Calu3 (cell line): ENCODE data around the gene RGS1. TPM values are rescaled to one million over a fixed set of nuclear protein-coding genes. Genes with fewer than 3 reads are reported as not detected.

Experiments used
- BruUV-seq: library from RNA; stranded (reverse); fragments of 400-500 nt; replicated peaks from 2 replicates; lab custom pipeline; 2021; lab: Mats Ljungman, UMichigan
- CTCF ChIA-PET: fragments of 300-600 bp; sonication (Branson Sonifier 250); formaldehyde crosslinking; loops from one replicate; lab custom pipeline; 2022; ENCODE audit warnings: antibody characterized with exemption; lab: Charles Lee
- DNase-seq: peaks from one replicate; pipeline ENCODE4 v3.0.0; 2022
- H3K27ac Mint-ChIP-seq: one replicate; pipeline ENCODE4 v1.8.0; 2022; ENCODE audit warnings: mixed read lengths; ENCODE audit not compliant: unreplicated experiment
- H3K27me3 Mint-ChIP-seq: one replicate; pipeline ENCODE4 v1.8.0; 2022; ENCODE audit warnings: mixed read lengths; ENCODE audit not compliant: unreplicated experiment
- H3K36me3 Mint-ChIP-seq: one replicate; pipeline ENCODE4 v1.8.0; 2022; ENCODE audit warnings: mild to moderate bottlenecking, moderate library complexity, mixed read lengths; ENCODE audit not compliant: insufficient read depth, unreplicated experiment
- H3K4me1 Mint-ChIP-seq: one replicate; pipeline ENCODE4 v1.8.0; 2022; ENCODE audit warnings: mild to moderate bottlenecking, low read depth, mixed read lengths; ENCODE audit not compliant: unreplicated experiment
- H3K4me3 Mint-ChIP-seq: one replicate; pipeline ENCODE4 v1.8.0; 2022; ENCODE audit warnings: mild to moderate bottlenecking, low read depth, moderate library complexity, mixed read lengths; ENCODE audit not compliant: unreplicated experiment
- H3K9me3 Mint-ChIP-seq: one replicate; pipeline ENCODE4 v1.8.0; 2022; ENCODE audit warnings: low read depth, mixed read lengths; ENCODE audit not compliant: unreplicated experiment
- intact Hi-C: fragments of 100-400 bp; cut with micrococcal nuclease; formaldehyde crosslinking; loops from one replicate; pipeline ENCODE4 v1.10.0; 2022; ENCODE audit not compliant: unreplicated experiment
- total RNA-seq: library from RNA; stranded (reverse); gene quantifications from 2 replicates; pipeline ENCODE4 v1.2.3, GENCODE V29; 2022
- TF ChIP-seq, protein P1 (sequence below): fragments of 200-600 bp; IDR thresholded peaks from one replicate; pipeline ENCODE4 v1.8.0; 2022; ENCODE audit warnings: antibody characterized with exemption; ENCODE audit not compliant: unreplicated experiment

Gene RGS1
- total RNA-seq, 1 experiment from 2014 or later = not detected

DNA sequence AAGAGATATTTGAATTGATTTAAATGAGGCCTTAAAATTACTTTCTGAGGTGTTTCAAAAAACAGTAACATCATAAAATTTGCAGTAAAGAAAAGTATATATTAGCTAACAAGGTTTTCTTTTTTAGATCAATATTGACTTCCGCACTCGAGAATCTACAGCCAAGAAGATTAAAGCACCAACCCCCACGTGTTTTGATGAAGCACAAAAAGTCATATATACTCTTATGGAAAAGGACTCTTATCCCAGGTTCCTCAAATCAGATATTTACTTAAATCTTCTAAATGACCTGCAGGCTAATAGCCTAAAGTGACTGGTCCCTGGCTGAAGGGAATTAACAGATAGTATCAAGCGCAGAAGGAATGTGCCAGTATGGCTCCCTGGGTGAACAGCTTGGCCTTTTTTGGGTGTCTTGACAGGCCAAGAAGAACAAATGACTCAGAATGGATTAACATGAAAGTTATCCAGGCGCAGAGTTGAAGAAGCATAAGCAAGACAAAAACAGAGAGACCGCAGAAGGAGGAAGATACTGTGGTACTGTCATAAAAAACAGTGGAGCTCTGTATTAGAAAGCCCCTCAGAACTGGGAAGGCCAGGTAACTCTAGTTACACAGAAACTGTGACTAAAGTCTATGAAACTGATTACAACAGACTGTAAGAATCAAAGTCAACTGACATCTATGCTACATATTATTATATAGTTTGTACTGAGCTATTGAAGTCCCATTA, 3.6 kb downstream of the RGS1 start:
- no peaks in the 10 kb centered on the region for H3K9me3 Mint-ChIP-seq
- no peak for DNase-seq
- intact Hi-C loops = no loop called here
- no peak overlapping the region for H3K27ac Mint-ChIP-seq
- no peaks in the 10 kb centered on the region for H3K36me3 Mint-ChIP-seq
- no peaks in the 10 kb centered on the region for H3K4me1 Mint-ChIP-seq
- CTCF ChIA-PET = interaction anchor here (0.6 kb wide), 1 partner anchor 77 kb away, joined by 4 read pairs; no protein-coding TSS in a partner anchor
- no peaks in the 10 kb centered on the region for H3K27me3 Mint-ChIP-seq
- TF ChIP-seq, protein P1, sequence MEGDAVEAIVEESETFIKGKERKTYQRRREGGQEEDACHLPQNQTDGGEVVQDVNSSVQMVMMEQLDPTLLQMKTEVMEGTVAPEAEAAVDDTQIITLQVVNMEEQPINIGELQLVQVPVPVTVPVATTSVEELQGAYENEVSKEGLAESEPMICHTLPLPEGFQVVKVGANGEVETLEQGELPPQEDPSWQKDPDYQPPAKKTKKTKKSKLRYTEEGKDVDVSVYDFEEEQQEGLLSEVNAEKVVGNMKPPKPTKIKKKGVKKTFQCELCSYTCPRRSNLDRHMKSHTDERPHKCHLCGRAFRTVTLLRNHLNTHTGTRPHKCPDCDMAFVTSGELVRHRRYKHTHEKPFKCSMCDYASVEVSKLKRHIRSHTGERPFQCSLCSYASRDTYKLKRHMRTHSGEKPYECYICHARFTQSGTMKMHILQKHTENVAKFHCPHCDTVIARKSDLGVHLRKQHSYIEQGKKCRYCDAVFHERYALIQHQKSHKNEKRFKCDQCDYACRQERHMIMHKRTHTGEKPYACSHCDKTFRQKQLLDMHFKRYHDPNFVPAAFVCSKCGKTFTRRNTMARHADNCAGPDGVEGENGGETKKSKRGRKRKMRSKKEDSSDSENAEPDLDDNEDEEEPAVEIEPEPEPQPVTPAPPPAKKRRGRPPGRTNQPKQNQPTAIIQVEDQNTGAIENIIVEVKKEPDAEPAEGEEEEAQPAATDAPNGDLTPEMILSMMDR = no peak
- no TSS peak for BruUV-seq
- H3K4me3 Mint-ChIP-seq = no peak overlapping the region

DNA sequence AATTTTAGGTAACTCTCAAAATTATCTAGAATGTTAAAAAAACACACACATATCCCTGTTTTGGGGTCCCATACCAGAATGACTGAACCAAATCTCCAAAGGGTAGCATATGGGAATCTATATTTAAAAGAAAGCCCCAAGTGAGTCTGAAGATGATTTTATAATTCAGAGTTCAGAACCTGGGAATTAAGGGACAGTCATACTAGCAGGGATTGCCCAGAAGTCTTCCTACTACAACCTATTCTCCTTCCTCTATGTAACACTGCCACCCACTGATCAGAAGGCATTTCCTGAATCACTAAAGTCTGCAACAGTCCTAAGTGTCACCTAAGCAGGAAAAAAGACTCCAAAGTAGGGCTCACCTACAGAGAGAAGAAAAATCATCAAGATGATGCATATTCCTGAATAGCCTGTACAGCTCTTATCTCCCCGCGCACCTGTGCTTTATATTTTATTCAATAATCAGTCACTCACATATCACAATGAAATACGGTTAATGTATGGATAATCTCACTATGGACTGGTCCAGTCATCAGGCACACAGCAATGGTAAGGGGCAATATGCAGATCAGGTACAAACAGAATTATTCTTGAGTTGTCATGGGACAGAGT, 4.9 kb downstream of the RGS1 start:
- Mint-ChIP-seq H3K36me3 (no peaks in the 10 kb centered on the region), H3K27ac (no peak overlapping the region), H3K9me3 (no peaks in the 10 kb centered on the region), H3K4me1 (no peaks in the 10 kb centered on the region), H3K4me3 (no peak overlapping the region), H3K27me3 (no peaks in the 10 kb centered on the region)
- peak; percentile 42 for DNase-seq
- TF ChIP-seq, protein P1 = no peak
- intact Hi-C loops = loop anchor here (1.0 to 2.0 kb wide), 2 partner anchors 74 to 103 kb away; no protein-coding TSS in a partner anchor
- CTCF ChIA-PET = no interaction called here
- BruUV-seq = no TSS peak

DNA sequence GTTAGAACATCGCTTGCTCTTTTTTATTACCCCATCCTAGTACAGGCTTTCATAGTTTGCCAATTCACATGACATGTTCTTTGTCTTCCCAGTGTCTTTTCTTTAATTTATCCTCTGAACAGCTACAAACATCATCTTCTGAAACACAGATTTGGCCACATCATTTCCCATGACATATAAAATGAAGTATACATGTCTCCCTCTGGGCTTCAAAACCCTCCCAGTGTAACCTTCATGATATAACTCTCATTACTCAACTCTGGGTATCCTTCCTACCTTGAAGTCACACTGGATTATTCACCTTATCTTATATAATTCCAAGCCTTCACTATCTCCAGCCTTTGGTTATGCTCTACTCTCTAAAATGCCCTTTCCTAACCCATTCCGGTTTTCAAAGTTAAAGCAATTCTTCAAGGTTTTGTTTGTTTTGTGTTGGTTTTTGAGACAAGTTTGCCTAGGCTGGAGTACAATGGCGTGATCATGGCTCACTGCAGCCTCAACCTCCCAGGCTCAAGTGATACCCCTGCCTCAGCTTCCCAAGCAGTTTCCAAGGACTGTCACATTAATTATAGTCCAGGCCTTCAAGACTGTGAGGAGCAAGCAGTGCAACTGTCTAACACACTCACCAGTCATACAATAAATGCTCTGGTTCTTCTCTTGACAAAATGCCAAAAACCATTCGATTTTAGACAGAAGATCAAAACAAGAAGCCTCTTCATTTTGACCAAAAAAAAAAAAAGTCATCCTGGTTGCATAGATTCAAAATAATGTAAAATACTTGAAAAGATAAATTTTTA, 5.8 kb downstream of the RGS1 start:
- Mint-ChIP-seq H3K9me3 (no peaks in the 10 kb centered on the region), H3K27ac (no peak overlapping the region), H3K4me1 (no peaks in the 10 kb centered on the region), H3K27me3 (no peaks in the 10 kb centered on the region), H3K4me3 (no peak overlapping the region), H3K36me3 (no peaks in the 10 kb centered on the region)
- CTCF ChIA-PET = no interaction called here
- TF ChIP-seq, protein P1 = no peak
- BruUV-seq = no TSS peak
- intact Hi-C loops = loop anchor here (2.0 kb wide), 1 partner anchor 75 kb away; no protein-coding TSS in a partner anchor
- no peak for DNase-seq

DNA sequence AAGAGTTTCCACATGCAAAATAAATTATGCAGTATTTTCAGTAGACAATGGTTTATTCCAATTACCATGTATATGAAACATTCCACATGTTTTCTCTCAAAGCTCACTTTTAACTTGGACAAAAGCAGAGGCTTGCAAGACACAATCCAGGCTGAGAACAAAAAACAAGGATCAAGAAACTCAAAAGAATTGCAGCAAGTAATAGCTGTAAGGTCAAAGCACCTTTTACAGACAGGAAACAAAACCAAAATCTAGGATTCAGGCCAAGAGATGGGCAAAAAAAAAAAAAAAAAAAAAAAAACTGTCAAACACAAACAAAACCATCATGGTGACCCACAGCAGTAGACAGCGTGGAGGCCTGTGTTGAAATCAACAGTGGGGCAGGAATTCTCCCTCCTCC, 9.3 kb downstream of the RGS1 start:
- TF ChIP-seq, protein P1 = no peak
- intact Hi-C loops = no loop called here
- H3K4me1 Mint-ChIP-seq = no peaks in the 10 kb centered on the region
- DNase-seq = no peak
- H3K27ac Mint-ChIP-seq = no peak overlapping the region
- no peak overlapping the region for H3K4me3 Mint-ChIP-seq
- no TSS peak for BruUV-seq
- H3K27me3 Mint-ChIP-seq = no peaks in the 10 kb centered on the region
- CTCF ChIA-PET = interaction anchor here (0.9 kb wide), 1 partner anchor 95 kb away, joined by 3 read pairs; no protein-coding TSS in a partner anchor
- no peaks in the 10 kb centered on the region for H3K9me3 Mint-ChIP-seq
- H3K36me3 Mint-ChIP-seq = no peaks in the 10 kb centered on the region
